RWPE1 (cell line): ENCODE measurements around the gene OTUD3.
A peak's percentile ranks its signal among the peaks of the same experiment; 100 is the strongest.
"Not testable (repeated sequence)": the region's sequence is repeated elsewhere in the genome, so short reads cannot be mapped to it uniquely, and the experiment has no call there.

Experiments used
- CTCF ChIA-PET: fragments of 350-600 bp; sonication (Branson Sonifier 250); formaldehyde crosslinking; extraction: SDS; loops from one replicate; lab custom pipeline; 2021; lab: Yijun Ruan, JAX
- POLR2A ChIA-PET: fragments of 400-600 bp; formaldehyde crosslinking; extraction: SDS; loops from one replicate; lab custom pipeline; 2020; ENCODE audit warnings: antibody characterized with exemption; ENCODE audit not compliant: low non-redundant PET; lab: Yijun Ruan, JAX
- DNase-seq: peaks from one replicate; pipeline ENCODE4 v3.0.0; 2012; ENCODE audit warnings: low spot score
- H3K27ac ChIP-seq: fragments of 450-650 bp; 2 replicates; pipeline ENCODE4 v1.5.1; 2017
- CTCF ChIP-seq: fragments of 450-650 bp; conservative IDR thresholded peaks from 2 replicates; pipeline ENCODE4 v1.5.1; 2017; ENCODE audit warnings: low read depth, mild to moderate bottlenecking

Gene OTUD3

GRCh38 chr1:19925342-19926070 is 43.3 kb downstream of the OTUD3 start:
- peak; percentile 67 for DNase-seq
- no peak for TF ChIP-seq CTCF
- H3K27ac ChIP-seq = peak overlapping the region; percentile 52
- ChIA-PET POLR2A (no interaction called here), CTCF (no interaction called here)

- ChIA-PET CTCF (no interaction called here), POLR2A (no interaction called here)
- peak; percentile 38 for DNase-seq
- TF ChIP-seq CTCF = no peak
- no peak overlapping the region for H3K27ac ChIP-seq
Observed at GRCh38 chr1:19926296-19927129, 44.3 kb downstream of the OTUD3 start.

GRCh38 chr1:19927130-19927421 is 44.9 kb downstream of the OTUD3 start:
- DNase-seq, H3K27ac ChIP-seq, POLR2A ChIA-PET, CTCF ChIA-PET: not testable (repeated sequence)

GRCh38 chr1:19932866-19933265 is 50.7 kb downstream of the OTUD3 start:
- no peak overlapping the region for H3K27ac ChIP-seq
- ChIA-PET POLR2A (no interaction called here), CTCF (no interaction called here)
- no peak for DNase-seq
- no peak for TF ChIP-seq CTCF

GRCh38 chr1:19934336-19934735 is 52.1 kb downstream of the OTUD3 start:
- H3K27ac ChIP-seq = no peak overlapping the region
- ChIA-PET CTCF (no interaction called here), POLR2A (no interaction called here)
- DNase-seq = no peak
- no peak for TF ChIP-seq CTCF

GRCh38 chr1:19936061-19936750 is 54.0 kb downstream of the OTUD3 start:
- POLR2A ChIA-PET = no interaction called here
- CTCF ChIA-PET = no interaction called here
- no peak for TF ChIP-seq CTCF
- no peak for DNase-seq
- H3K27ac ChIP-seq = no peak overlapping the region
